HG03175 (cell line): ENCODE measurements around the gene GPR137B.
A peak's percentile ranks its signal among the peaks of the same experiment; 100 is the strongest.

ENCODE experiments used
- ATAC-seq: cut with Tn5 transposase; IDR thresholded peaks from one replicate; pipeline ENCODE4 v1.9.1; 2021; ENCODE audit warnings: mild to moderate bottlenecking, moderate library complexity; ENCODE audit not compliant: unreplicated experiment

GPR137B gene

DNA sequence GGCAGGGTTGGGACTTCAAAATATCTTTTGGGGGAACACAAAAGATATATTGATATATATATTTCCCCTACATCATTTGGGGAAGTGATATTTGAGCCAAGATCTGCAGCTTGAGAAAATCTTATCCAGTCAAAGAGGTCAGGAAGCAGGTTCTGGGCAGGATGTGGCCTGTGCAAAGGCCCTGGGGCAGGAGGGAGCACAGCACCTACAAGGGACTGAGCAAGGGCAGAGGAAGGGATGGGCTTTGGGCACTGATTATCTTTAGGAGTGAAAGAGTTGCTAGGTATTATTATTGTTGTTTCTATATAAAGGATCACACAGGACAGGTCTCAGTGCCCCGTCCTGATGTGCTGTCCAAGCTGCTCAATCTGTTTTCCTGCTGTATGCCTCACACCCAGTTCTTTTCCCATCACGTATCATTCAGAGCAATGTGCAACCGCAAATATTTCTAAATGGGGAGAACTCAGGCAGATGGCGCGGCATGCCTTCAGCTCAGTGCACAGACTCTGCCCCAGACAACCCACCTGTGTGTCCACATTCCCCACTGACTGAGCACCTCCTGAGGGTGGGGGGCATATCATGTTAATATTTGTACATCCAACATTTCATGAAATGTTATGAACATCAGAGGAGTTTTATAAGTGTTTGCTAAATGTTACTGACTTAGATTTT is 28.1 kb upstream of the GPR137B start:
- no peak for ATAC-seq

DNA sequence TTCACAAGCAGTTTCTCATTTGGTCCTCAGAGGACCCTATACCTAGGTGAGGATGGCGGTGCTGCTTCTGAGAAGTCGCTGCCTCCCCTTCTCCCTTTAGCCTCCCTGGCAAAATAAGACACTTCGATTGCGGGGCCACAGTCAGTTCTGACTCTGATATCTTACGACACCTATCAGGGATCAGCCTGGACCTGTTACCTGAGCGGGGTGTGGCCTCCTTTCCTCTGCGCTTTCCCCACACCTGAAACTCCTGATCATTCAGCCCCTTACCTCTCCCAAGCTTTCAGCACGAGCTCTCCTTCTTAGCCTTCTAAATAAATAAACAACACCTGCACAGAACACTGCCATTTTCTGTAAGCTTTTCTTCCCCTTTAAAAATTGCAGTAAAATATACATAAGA is 24.6 kb upstream of the GPR137B start:
- no peak for ATAC-seq

GRCh38 chr1:236119943-236120484 is 22.3 kb upstream of the GPR137B start:
- ATAC-seq, result no peak

DNA sequence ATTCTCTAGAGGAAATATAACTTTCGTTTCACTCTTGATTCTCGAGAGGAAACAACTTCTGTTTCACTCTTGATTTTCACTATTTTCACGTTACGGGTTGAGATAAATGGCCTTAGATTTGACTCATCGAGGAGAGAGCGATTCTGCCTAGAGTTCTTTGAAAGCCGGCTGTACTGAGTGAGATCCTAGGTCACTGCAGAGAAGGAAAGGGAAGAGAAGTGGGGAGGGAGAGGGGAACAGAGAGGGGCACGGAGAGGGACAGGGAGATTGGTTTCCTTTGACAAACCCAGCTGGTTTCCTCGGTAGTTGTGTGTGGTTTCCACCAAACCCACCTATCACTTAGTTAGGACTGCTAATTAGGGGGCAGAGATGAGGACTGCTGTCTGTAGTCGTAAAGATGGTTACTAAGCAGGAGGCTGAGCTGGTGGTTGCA is 21.6 kb upstream of the GPR137B start:
- peak; percentile 64 for ATAC-seq

- ATAC-seq, result no peak
Observed at GRCh38 chr1:236122176-236122575, 20.2 kb upstream of the GPR137B start.

- peak; percentile 40 for ATAC-seq
Observed at GRCh38 chr1:236123563-236123962, 18.8 kb upstream of the GPR137B start.

DNA sequence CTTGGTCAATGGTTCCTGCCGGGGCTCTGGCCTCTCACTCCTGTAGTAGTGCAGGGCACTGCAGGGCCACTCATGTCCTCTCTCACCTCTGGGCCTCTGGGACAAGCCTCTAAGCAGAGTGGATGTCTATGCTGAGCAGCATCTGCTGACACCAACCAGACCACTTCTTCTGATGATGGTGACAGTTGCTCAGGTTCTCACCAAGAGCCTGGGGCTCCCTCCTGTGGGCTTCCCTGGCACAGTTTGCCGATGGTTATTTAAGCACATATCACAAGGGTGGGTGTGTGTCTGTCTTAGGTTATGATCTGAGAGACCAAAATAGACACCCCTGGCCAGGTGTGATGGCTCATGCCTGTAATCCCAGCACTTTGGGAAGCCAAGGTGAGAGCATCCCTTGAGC is 17.4 kb upstream of the GPR137B start:
- no peak for ATAC-seq

DNA sequence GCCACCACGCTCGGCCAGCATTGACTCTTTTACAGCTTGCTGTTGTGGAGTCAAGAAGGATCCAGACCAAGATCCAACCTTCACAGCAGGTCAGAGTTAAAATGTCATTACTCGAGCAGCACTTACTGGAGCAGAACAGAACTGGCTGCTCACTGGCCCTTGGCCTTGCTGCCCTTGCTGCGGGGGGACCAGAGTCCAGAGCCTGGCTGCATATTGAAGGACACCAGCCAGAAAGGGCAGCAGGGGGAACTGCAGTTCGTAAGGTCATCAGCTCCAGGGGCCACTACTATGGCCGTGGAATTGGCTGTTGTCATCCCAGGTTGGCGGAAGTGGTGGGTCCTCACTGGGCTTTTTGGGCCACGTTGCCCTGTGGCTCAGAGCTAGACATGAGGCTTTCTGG is 15.3 kb upstream of the GPR137B start:
- no peak for ATAC-seq

- ATAC-seq, result no peak
Observed at GRCh38 chr1:236128646-236129178, 13.6 kb upstream of the GPR137B start.

- ATAC-seq, result no peak
Observed at GRCh38 chr1:236129306-236129705, 13.0 kb upstream of the GPR137B start.

GRCh38 chr1:236130372-236130771 is 12.0 kb upstream of the GPR137B start:
- no peak for ATAC-seq

GRCh38 chr1:236131916-236132315 is 10.4 kb upstream of the GPR137B start:
- ATAC-seq, result no peak

DNA sequence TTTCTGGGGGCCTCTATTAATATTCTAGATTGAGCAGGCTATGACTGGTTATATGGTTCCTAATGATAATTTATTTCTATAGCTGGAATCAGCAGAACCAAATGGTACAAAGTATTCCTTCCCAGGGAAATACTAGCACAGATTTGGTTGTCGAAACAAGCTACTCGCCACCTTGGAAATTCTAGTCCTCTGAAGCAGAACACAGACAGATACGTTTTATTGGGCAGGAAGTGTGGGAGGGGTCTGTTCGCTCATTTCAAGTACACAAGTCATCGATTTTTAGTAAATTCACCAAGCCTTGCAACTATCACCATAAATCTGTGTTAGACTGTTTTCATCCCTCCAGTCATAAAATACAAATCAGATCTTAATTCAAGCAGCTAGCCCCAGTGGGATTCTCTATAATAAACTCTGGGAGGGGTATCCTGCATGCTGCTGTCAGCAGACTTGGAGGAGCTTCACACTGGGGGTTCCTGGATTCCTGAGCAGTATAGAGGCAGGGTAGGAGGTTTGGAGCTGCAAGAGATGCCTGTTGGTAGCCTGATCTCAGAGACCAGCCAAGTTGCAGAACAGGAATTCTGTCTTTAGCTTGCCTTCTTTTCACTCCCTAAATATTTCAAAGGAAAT is 9.8 kb upstream of the GPR137B start:
- no peak for ATAC-seq

DNA sequence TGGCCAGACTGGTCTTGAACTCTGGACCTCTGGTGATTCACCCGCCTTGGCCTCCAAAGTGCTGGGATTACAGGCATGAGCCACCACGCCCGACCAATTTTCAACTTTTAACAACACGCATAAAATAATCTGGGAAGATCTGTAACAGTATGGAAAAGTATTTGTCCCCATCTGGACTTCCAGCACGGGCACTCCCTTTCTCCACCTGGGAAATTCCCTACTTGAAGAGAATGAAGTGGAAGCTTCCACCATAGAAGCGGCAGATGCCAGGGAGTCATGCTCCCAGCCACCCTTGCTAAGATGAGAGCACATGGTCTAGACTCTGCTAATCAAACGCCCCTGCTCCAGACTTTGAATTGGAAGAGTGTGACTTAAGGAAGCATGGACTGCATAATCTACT is 9.0 kb upstream of the GPR137B start:
- ATAC-seq, result no peak

DNA sequence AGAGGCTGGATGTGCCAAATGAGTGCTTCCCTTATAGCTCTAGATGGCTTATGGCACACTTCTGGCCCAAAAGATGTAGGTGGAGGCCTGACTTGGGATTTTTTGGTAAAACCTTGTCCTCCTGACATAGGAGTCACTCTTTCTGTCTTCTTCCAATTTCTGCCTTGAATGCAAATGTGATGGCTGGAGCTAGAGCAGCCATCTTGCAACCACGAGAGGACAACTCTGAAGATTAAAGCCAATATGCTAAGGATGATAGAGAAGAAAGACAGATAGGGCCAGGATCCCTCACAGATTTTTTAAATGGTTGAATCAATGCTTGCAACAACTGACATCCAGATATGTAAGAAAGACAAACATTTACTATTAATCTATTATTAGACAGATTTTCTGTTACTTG is 8.5 kb upstream of the GPR137B start:
- no peak for ATAC-seq

DNA sequence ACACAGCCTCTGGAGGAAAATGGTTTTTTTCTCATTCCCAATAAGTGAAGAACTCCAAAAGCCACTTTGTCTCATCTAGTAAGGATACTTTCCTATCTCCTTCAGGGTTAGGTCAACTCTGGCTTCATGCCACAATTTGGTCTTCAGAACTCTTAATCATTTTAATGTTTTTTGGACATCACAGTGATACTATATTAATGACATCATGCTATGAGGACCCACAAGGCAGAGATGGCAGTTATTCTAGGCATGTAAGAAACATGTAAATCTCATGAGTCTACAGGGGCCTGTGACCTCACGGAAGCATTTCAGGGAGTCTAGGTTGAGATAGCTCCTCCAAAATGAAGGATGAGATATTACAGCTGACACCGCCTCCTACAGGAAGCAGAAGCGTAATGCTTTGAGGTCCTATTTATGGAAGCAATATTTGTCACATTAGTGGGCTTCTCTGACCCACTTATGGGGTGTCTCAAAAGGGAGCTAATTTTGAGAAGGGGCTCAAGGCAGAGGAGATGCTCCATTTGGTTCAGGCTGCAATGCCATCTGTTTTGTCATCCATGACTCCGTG is 5.0 kb upstream of the GPR137B start:
- no peak for ATAC-seq

DNA sequence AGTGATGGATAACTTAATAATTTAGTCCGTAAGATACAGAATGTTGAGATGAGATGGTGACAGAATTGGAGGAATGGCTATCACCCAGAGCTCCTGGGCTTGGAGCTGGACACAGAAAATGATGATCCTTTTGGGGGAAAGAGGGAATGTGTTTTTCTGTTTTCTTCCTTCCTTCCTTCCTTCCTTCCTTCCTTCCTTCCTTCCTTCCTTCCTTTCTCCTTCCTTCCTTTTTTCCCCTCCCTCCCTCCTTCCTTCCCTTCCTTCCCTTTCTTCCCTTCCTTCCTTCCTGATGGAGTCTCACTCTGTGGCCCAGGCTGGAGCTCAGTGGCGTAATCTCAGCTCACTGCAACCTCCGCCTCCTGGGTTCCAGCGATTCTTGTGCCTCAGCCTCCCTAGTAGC is 2.8 kb upstream of the GPR137B start:
- no peak for ATAC-seq

GRCh38 chr1:236140705-236141446 is 1.5 kb upstream of the GPR137B start:
- ATAC-seq, result no peak

GRCh38 chr1:236141447-236142252 is 689 bp upstream of the GPR137B start:
- no peak for ATAC-seq
